ENCODE data around the gene CACNA1C.

CACNA1C gene

GRCh38 chr12:2551412-2551900, 498.7 kb downstream of the CACNA1C start:
- H3K9ac ChIP-seq, result no peak overlapping the region
- no peaks in the 10 kb centered on the region for H4K20me1 ChIP-seq (ENCODE audit: insufficient read depth)
- no peak overlapping the region for H3K4me3 ChIP-seq (IDR thresholded peaks at IDR 0.05; ENCODE audit: insufficient read depth, low read depth, low read length)
- H2AFZ ChIP-seq (ENCODE audit: low read depth), result no peak overlapping the region
- H3K27ac ChIP-seq, result no peak overlapping the region
- no peaks in the 10 kb centered on the region for H3K4me1 ChIP-seq (ENCODE audit: low read depth, poor library complexity, severe bottlenecking)
- no peaks in the 10 kb centered on the region for H3K36me3 ChIP-seq (ENCODE audit: insufficient read depth)
- no peak overlapping the region for H3K4me2 ChIP-seq
- H3K79me2 ChIP-seq (ENCODE audit: insufficient read depth, low read depth), result no peaks in the 10 kb centered on the region
- H3K27me3 ChIP-seq (ENCODE audit: insufficient read depth, low read depth), result no peaks in the 10 kb centered on the region
- TF ChIP-seq, protein P1, sequence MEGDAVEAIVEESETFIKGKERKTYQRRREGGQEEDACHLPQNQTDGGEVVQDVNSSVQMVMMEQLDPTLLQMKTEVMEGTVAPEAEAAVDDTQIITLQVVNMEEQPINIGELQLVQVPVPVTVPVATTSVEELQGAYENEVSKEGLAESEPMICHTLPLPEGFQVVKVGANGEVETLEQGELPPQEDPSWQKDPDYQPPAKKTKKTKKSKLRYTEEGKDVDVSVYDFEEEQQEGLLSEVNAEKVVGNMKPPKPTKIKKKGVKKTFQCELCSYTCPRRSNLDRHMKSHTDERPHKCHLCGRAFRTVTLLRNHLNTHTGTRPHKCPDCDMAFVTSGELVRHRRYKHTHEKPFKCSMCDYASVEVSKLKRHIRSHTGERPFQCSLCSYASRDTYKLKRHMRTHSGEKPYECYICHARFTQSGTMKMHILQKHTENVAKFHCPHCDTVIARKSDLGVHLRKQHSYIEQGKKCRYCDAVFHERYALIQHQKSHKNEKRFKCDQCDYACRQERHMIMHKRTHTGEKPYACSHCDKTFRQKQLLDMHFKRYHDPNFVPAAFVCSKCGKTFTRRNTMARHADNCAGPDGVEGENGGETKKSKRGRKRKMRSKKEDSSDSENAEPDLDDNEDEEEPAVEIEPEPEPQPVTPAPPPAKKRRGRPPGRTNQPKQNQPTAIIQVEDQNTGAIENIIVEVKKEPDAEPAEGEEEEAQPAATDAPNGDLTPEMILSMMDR (conservative IDR thresholded peaks at IDR 0.05; ENCODE audit: low read depth, low read length), result no peak

DNA sequence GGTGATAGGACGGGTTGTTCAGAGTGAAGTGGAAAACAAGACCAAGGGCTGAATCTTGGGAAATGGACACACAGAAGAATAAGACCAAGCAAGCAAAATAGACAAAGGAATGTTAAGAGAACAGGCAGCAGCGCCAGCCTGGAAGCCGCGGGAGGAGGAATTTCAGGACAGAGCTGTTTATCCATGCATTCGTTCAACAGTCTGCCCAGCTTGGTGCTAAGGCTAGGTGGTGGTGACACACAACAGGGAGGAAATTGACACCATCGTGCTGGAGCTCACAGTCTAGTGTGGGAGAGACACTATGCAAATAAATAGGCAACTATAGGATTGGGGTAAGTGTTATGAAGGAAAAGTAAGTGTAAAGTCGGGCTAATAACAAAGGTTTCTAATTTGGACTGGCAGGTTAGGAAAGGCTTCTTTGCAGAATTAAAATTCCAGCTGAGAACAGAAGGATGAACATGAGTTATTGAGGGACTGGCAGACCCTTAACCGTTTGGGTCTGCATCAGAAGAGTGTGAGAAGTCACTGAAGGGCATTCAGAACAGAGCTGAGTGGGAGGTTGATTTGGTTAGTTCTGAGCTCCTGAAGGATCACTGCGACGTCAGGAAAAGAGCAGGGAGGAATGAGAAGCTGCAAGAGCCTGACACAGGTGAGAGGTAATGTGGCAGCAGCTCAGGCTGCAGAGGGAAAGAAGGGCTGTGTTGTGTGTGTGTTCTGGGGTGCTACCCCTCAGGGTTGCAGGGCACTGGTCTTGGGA, 499.4 kb downstream of the CACNA1C start:
- no peak overlapping the region for H3K4me3 ChIP-seq (IDR thresholded peaks at IDR 0.05; ENCODE audit: insufficient read depth, low read depth, low read length)
- no peaks in the 10 kb centered on the region for H3K79me2 ChIP-seq (ENCODE audit: insufficient read depth, low read depth)
- H3K9ac ChIP-seq, result no peak overlapping the region
- no peaks in the 10 kb centered on the region for H3K4me1 ChIP-seq (ENCODE audit: low read depth, poor library complexity, severe bottlenecking)
- no peaks in the 10 kb centered on the region for H3K27me3 ChIP-seq (ENCODE audit: insufficient read depth, low read depth)
- H4K20me1 ChIP-seq (ENCODE audit: insufficient read depth), result no peaks in the 10 kb centered on the region
- TF ChIP-seq, protein P1 (conservative IDR thresholded peaks at IDR 0.05; ENCODE audit: low read depth, low read length), result no peak
- H3K4me2 ChIP-seq, result no peak overlapping the region
- no peak overlapping the region for H2AFZ ChIP-seq (ENCODE audit: low read depth)
- H3K36me3 ChIP-seq (ENCODE audit: insufficient read depth), result no peaks in the 10 kb centered on the region
- no peak overlapping the region for H3K27ac ChIP-seq

DNA sequence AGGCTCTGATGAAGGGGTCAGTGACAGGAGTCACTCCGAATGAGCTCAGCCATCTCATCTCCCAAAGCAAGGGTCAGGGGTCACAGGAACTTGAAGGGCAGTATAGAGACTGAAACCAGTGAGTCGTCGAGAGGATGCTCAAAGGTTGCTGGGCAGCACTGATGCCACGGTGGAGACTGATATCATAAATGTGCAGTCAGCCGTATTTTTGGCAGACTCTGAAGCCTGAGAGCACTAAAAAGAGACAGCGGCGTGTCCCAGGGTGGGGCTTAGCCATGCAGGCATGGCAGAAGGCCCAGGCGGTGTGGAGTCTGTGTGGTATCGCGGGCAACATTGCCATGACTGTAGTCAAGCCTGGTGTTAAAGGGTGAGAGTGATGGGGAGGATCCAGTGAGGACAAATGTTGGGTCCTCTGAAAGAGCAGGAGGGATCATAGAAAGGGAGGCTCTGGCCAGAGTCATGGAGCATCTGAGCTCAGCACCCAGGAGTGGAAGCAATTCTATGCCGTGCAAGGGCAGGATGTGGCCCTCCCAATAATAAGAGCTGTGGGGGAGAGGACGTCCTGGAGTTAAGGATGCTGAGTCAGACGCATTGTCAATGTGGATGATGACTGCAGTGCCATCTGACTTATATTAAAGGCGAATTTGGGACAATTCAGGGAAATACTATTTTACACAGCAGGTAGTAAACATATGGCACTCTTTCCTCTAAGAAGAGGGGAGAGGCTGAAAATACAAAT, 500.8 kb downstream of the CACNA1C start:
- H2AFZ ChIP-seq (ENCODE audit: low read depth), result no peak overlapping the region
- no peaks in the 10 kb centered on the region for H4K20me1 ChIP-seq (ENCODE audit: insufficient read depth)
- no peaks in the 10 kb centered on the region for H3K27me3 ChIP-seq (ENCODE audit: insufficient read depth, low read depth)
- no peak overlapping the region for H3K27ac ChIP-seq
- H3K36me3 ChIP-seq (ENCODE audit: insufficient read depth), result no peaks in the 10 kb centered on the region
- TF ChIP-seq, protein P1 (conservative IDR thresholded peaks at IDR 0.05; ENCODE audit: low read depth, low read length), result no peak
- no peak overlapping the region for H3K4me2 ChIP-seq
- no peaks in the 10 kb centered on the region for H3K4me1 ChIP-seq (ENCODE audit: low read depth, poor library complexity, severe bottlenecking)
- no peaks in the 10 kb centered on the region for H3K79me2 ChIP-seq (ENCODE audit: insufficient read depth, low read depth)
- no peak overlapping the region for H3K9ac ChIP-seq
- H3K4me3 ChIP-seq (IDR thresholded peaks at IDR 0.05; ENCODE audit: insufficient read depth, low read depth, low read length), result no peak overlapping the region

- Histone ChIP-seq H3K4me1 (ENCODE audit: low read depth, poor library complexity, severe bottlenecking) (no peaks in the 10 kb centered on the region), H3K27me3 (ENCODE audit: insufficient read depth, low read depth) (no peaks in the 10 kb centered on the region), H3K4me3 (IDR thresholded peaks at IDR 0.05; ENCODE audit: insufficient read depth, low read depth, low read length) (no peak overlapping the region), H3K4me2 (no peak overlapping the region), H2AFZ (ENCODE audit: low read depth) (no peak overlapping the region), H3K79me2 (ENCODE audit: insufficient read depth, low read depth) (no peaks in the 10 kb centered on the region), H3K27ac (no peak overlapping the region), H3K9ac (no peak overlapping the region), H4K20me1 (ENCODE audit: insufficient read depth) (no peaks in the 10 kb centered on the region), H3K36me3 (ENCODE audit: insufficient read depth) (no peaks in the 10 kb centered on the region)
- TF ChIP-seq, protein P1 (conservative IDR thresholded peaks at IDR 0.05; ENCODE audit: low read depth, low read length), result no peak
Observed at GRCh38 chr12:2555487-2556082, 502.8 kb downstream of the CACNA1C start.
